HG03469 (cell line): ENCODE data around the gene CAMTA1.

ENCODE experiments used
- ATAC-seq: cut with Tn5 transposase; IDR thresholded peaks from one replicate; pipeline ENCODE4 v1.9.1; 2021; ENCODE audit warnings: mild to moderate bottlenecking, moderate library complexity, moderate number of reproducible peaks; ENCODE audit not compliant: unreplicated experiment

CAMTA1 gene

DNA sequence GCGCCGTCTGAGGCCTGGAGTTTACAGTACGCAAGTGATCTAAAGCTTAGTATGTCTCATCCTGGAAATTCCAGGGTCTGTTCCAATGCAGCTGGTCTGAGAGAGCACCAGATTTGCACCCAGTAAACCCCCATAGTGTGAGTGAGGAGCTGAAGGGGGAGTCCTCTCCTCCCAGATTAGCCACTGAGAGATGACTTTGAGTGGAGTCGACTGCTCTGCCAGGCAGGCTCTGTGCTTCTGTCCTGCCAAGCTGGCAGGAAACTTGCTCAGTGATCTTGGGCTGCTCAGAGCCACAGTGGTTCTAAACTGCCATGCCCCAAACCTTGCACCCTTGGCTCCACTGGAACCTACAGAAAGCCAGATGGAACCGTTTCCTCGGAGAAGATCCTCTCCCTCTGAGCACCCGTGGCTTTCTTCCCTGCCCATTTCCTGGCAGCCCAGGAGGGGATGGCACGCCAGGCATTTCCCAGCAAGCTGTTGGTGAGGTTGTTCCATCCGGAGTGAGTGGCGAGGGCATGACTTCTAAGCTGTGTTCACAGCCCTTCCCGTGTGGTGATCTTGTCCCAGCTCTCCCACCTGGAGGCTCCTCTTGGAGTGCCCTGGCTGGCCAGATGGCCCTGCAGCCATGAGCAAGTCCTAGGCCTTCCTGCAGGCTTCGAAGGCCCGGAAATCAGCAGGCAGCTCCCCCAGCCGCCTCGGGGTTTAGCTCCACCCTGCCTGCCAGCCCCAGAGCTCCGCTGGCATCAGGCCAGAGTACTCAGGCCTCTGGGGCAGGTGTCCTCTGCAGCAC is 859.9 kb downstream of the CAMTA1 start:
- no peak for ATAC-seq

DNA sequence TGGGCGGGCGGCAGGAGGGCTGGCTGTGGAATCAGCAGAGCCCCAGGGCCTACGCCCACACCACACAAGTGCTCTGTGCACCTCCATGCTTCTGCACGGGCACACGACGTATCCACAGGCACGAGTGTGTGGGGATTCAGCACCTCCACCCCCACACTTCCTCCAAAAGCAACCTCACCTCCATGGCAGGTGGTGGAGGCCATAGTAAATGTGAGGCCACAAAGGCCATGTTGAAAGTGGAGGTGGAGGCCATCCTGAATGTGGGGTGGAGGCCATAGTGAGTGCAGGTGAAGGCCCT is 860.4 kb downstream of the CAMTA1 start:
- no peak for ATAC-seq

GRCh38 chr1:7646164-7646563 is 860.9 kb downstream of the CAMTA1 start:
- no peak for ATAC-seq

DNA sequence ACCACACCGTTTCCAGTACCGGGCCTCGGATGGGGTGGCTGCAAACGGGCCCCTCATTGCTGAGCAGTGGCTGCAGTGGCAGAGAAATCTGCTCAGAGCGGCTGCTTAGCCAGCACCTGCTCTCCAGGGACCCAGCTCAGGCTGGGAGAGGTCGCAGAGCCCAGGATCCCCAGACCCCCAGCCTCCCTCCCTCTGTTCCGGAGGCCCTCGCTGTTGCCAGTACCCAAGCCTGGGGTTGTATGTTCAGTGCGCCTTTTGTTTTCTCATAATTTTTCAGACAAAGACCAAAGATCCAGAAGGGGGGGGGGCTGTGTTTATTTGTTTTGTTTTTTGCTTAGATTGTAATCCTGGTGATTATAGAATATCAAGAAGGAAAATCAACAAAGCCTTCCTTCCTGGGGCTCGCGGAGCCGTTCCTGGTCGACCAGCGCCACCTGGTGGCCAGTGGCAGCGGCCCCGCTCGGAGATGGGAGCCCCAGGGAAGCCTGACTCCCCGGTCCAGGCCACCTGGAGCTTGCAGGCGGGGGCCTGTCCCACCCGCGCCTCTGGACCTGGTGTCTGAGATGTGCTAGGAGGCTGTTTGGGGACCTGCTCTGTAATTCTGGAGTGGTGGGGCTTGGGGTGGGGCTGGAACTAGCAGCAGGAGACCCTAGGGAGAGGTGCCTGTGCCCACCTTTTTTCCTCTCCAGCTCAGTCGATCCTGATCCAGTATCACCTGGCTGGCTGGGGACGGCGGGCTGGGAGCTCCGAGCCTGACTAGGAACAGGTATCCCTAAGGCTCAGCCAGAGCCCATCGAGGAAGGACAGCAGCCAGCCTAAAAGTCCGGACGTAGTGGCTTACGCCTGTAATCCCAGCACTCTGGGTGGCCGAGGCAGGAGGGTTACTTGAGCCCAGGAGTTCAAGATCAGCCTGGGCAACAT is 862.0 kb downstream of the CAMTA1 start:
- no peak for ATAC-seq

GRCh38 chr1:7648761-7649384 is 863.6 kb downstream of the CAMTA1 start:
- ATAC-seq: no peak

DNA sequence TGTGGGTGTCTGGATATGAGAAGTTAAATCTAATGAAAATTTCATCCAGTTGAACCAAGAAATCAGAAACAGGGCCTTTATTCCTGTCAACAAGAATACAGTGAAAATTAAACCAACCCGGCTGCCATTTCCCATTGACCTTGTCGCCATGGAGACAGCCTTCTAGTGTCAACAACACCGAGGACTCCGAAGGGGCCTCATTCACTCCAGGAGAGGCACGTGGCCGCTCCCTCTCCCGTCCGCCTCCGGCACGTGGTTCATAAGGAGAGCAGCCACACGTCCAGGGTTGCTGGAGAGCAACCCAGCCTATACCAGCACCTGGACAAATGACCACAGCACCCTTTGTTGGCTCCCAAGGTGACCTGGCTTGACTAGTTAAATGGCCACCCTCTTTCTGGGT is 865.5 kb downstream of the CAMTA1 start:
- no peak for ATAC-seq

DNA sequence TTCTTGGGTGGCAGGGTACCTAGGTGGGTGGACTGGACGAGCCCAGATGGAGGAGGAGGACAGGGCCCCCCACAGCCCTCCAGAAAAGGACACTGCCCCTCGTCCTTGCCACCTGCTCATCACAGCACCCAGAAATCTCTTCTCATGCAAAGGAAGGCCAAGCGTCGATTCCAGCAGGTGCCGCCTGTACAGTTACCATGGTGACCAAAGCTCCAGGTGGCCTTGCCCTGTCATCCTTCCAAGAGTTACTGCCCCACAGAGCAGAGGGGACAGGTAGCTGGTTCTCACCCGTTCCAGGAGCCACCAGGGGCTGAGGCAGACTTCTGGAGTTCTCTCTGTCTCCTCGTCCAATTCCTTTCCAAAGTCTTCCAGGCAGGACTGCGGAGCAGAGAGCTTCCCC is 865.9 kb downstream of the CAMTA1 start:
- ATAC-seq: no peak

DNA sequence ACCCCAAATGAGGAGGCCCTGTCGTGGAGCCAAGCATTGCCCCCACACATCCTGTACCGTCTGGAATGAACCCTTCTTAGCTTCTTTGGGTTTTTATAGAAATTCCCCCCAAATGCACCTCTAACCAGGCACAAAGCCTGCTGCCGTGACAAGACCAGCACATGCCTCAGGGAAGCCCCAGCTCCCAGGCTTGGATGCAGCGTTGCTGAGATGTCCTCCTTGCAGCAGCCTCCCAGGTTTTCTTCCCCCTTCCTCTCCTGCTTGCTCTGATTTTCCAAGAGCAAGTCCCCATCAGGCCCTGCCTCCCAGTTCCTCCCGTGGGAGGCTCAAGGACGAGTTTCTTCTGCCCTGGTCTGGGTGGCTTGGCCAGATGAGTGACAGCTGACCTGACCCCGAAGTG is 866.8 kb downstream of the CAMTA1 start:
- no peak for ATAC-seq

DNA sequence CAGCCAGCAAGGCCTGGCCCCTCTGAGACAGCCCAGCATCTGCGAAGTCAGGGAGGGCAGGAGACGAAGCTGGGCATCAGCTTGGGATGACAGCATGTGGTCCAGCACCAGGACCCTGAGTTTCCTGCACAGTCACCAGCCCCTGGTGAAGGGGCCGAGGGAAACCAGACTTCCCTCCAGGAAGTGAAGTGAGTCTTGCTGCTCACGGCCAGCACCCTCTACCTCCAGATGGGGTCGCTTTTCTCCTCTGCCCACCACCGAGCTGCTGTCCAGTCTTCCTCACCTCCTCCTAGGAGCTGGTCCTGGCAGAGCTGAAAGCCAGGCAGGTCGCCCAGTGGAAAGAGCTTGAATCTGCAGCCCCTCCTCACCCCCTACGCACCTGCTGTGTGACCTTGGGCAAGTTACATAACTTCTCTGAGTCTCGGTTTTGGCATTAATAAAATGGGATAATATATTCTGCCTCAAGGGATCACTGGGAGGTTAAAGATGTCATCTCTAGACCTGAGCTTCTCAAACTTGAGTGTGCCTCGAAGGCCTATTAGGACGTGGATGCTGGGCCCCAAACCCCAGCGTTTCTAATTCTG is 867.4 kb downstream of the CAMTA1 start:
- ATAC-seq: no peak

DNA sequence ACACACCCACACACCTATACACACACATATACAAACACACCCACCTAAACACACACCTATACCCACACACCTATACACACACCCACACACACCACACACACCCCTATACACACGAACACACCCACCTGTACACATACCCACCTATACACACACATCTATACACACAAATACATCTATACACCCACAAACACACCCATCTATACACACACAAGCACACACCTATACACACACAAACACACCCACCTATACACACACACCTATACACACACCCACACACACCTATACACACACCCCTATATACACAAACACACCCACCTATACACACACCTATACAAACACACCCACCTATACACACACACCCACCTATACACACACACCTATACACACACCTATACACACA is 869.5 kb downstream of the CAMTA1 start:
- no peak for ATAC-seq

DNA sequence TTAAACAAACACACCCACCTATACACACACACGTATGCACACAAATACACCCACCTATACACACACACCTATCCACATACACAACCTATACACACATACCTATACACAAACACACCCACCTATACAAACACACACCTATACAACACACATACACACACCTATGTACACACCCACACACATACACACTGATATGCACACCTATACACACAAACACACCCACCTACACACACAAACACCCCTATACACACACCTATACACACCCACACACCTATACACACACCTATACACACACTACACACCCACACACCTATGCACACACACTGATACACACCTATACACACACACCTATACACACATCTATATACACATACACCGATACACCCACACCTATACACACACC is 870.1 kb downstream of the CAMTA1 start:
- no peak for ATAC-seq

GRCh38 chr1:7656557-7657215 is 871.4 kb downstream of the CAMTA1 start:
- ATAC-seq: no peak

DNA sequence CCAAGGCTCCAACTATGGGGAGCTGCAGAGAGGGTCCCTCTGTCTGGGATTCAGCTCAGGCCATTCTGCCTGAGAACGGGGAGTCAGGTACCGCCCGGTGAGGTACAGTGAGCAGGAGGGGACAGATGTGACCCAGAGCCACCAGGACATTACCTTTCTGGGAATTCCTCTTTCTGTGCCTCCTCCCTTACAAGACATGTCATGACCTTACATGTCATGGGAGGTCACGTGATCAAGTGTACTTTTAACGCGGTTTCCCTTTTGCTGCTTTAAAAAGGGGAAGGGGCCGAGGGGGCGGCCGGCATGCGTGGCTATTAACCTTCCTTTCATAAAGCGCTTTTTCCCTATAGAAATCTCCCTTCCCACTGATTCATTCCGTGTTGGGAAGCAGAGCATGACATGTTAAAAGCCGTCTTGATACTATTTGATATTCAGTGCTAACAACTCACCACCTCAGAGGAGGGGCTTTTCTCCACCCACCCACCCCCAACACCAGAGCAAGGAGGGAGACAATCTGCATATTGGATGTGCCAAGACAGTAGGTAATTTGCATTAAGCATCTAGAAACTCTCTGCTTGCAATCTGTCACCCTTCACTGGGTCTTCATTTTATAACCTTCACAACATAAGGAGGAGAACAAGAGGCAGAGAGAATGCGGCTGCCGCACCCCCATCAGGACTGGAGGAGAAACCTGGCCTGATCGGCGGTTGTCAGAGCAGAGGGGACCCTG is 872.2 kb downstream of the CAMTA1 start:
- no peak for ATAC-seq

DNA sequence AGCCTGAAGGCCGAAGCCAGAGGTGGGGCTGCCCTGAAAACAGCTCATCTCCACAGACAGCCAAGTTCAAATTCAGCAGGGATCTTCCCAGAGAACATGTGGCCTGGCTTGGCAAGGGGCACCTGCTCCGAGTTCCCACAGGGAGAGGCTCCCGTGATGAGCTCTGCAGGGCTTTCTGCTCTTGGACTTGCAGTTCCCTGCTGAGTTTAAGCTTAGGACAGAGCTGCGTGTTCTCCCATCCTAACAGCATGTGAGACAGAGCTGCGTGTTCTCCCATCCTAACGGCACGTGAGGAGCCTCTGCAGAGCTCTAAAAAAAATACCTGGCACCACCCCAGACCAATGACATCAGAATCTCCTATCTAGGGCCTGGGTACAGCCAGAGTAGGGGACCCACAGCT is 872.8 kb downstream of the CAMTA1 start:
- no peak for ATAC-seq

DNA sequence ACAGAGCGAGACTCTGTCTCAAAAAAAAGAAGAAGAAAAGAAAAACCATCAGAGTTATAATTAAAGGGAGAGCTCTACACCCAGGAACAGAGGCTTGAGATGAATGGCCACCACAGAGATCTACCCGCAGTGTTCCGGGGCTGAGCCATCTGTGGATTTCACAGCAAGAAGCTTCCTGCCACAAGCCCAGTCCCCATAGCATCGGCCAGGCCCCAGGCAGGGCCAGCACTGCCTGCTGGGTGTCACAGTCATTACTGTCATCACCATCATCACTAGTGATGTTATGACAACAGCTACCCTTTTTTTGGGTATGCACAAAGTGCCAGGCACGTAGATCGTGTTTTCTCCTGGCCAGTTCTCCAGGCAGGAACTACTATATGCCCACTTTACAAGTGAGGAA is 874.3 kb downstream of the CAMTA1 start:
- ATAC-seq: no peak

DNA sequence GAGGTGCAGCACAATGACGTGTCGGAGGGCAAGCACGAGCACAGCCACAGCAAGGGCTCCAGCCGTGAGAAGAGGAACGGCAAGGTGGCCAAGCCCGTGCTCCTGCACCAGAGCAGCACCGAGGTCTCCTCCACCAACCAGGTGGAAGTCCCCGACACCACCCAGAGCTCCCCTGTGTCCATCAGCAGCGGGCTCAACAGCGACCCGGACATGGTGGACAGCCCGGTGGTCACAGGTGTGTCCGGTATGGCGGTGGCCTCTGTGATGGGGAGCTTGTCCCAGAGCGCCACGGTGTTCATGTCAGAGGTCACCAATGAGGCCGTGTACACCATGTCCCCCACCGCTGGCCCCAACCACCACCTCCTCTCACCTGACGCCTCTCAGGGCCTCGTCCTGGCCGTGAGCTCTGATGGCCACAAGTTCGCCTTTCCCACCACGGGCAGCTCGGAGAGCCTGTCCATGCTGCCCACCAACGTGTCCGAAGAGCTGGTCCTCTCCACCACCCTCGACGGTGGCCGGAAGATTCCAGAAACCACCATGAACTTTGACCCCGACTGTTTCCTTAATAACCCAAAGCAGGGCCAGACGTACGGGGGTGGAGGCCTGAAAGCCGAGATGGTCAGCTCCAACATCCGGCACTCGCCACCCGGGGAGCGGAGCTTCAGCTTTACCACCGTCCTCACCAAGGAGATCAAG is 878.3 kb downstream of the CAMTA1 start:
- no peak for ATAC-seq

DNA sequence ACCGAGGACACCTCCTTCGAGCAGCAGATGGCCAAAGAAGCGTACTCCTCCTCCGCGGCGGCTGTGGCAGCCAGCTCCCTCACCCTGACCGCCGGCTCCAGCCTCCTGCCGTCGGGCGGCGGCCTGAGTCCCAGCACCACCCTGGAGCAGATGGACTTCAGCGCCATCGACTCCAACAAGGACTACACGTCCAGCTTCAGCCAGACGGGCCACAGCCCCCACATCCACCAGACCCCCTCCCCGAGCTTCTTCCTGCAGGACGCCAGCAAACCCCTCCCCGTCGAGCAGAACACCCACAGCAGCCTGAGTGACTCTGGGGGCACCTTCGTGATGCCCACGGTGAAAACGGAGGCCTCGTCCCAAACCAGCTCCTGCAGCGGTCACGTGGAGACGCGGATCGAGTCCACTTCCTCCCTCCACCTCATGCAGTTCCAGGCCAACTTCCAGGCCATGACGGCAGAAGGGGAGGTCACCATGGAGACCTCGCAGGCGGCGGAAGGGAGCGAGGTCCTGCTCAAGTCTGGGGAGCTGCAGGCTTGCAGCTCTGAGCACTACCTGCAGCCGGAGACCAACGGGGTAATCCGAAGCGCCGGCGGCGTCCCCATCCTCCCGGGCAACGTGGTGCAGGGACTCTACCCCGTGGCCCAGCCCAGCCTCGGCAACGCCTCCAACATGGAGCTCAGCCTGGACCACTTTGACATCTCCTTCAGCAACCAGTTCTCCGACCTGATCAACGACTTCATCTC is 879.1 kb downstream of the CAMTA1 start:
- no peak for ATAC-seq

GRCh38 chr1:7664893-7665250 is 879.6 kb downstream of the CAMTA1 start:
- no peak for ATAC-seq

GRCh38 chr1:7666249-7666648 is 881.0 kb downstream of the CAMTA1 start:
- ATAC-seq: no peak
